Prostate gland (tissue), 2 donors: ENCODE measurements around the gene GHR.

Experiments
- POLR2A ChIP-seq: fragments of 450-650 bp; IDR thresholded peaks from one replicate; pipeline ENCODE4 v1.6.1; 2016; ENCODE audit warnings: antibody characterized with exemption, mild to moderate bottlenecking
- POLR2AphosphoS5 ChIP-seq: sonication (generic); formaldehyde crosslinking; IDR thresholded peaks from one replicate; pipeline ENCODE4 v1.6.1; 2017; ENCODE audit warnings: antibody characterized with exemption
- TF ChIP-seq, protein P1 (sequence below), 4 experiments: fragments of 200-600 bp in 2 of 4; fragments of 450-650 bp in 2 of 4; sonication (generic) in 2 of 4; IDR thresholded peaks; 1 replicate in 3 of 4; 2 replicates in 1 of 4; pipeline ENCODE4 v1.5.1; 2016 to 2019; ENCODE audit warnings: antibody characterized with exemption in 4 of 4, mild to moderate bottlenecking in 2 of 4, moderate library complexity in 2 of 4

DNA sequence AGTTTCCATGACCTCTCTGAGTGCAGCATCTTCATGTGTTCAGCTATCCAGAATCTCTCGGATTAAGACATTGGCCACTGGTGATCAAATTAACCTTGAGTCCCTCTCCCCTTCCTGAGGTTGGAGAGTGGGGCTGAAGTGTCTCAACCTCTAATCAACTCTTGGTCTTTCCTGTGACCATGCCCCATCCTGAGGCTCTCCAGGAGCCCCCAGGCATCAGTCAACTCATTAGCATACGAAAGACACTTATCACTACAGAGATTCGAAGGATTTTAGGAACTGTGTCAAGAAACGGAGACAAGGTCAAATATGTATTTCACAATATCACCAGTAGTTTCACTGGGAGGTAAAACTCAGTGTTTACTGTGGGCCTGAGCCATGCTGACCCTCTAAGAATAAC, 203.2 kb downstream of the GHR start:
- TF ChIP-seq, protein P1, sequence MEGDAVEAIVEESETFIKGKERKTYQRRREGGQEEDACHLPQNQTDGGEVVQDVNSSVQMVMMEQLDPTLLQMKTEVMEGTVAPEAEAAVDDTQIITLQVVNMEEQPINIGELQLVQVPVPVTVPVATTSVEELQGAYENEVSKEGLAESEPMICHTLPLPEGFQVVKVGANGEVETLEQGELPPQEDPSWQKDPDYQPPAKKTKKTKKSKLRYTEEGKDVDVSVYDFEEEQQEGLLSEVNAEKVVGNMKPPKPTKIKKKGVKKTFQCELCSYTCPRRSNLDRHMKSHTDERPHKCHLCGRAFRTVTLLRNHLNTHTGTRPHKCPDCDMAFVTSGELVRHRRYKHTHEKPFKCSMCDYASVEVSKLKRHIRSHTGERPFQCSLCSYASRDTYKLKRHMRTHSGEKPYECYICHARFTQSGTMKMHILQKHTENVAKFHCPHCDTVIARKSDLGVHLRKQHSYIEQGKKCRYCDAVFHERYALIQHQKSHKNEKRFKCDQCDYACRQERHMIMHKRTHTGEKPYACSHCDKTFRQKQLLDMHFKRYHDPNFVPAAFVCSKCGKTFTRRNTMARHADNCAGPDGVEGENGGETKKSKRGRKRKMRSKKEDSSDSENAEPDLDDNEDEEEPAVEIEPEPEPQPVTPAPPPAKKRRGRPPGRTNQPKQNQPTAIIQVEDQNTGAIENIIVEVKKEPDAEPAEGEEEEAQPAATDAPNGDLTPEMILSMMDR (IDR thresholded peaks at IDR 0.05): no peak
- no peak for TF ChIP-seq POLR2A
- no peak for TF ChIP-seq POLR2AphosphoS5
